ENCODE data around the gene MRC1. TPM values are rescaled to one million over a fixed set of nuclear protein-coding genes. Genes with fewer than 3 reads are reported as not detected.

The MRC1 gene
- total and polyA plus RNA-seq, 2 of the 8 experiments (the other 6 are each of a cell fraction or from before 2014, with no cell fraction given): 0.03 to 0.06 TPM

GRCh38 chr10:17787087-17787961 lies 21.8 kb upstream of the MRC1 start:
- Histone ChIP-seq H3K4me2 (ENCODE audit: insufficient read depth in 1 of 2, low read depth in 2 of 2, low read length in 2 of 2) (no peak overlapping the region), H4K8ac (ENCODE audit: extremely low read depth, insufficient read depth, low read length) (no peak overlapping the region; the same call in 1 of the 2 replicates), H4K20me1 (replicated peaks in 1 of 2; ENCODE audit: control insufficient read depth in 1 of 2, insufficient read depth in 2 of 2, low read length in 2 of 2) (no peaks in the 10 kb centered on the region), H4K91ac (replicated peaks; ENCODE audit: insufficient read length, low read length) (no peak overlapping the region), H3K23me2 (ENCODE audit: low read depth, low read length) (no peaks in the 10 kb centered on the region), H3K14ac (ENCODE audit: insufficient read length) (no peak overlapping the region), H4K5ac (ENCODE audit: insufficient read length, low read depth, low read length) (no peak overlapping the region), H2BK12ac (ENCODE audit: low read depth, low read length) (no peak overlapping the region), H2BK120ac (replicated peaks; ENCODE audit: low read depth, low read length) (no peak overlapping the region), H3K56ac (replicated peaks; ENCODE audit: insufficient read length, low read depth, low read length) (no peak overlapping the region), H2BK15ac (ENCODE audit: low read length) (no peak overlapping the region), H3K79me1 (ENCODE audit: low read depth, low read length) (no peaks in the 10 kb centered on the region), H3K18ac (ENCODE audit: extremely low read depth, low read length) (no peak overlapping the region), H3K9ac (replicated peaks in 1 of 4; ENCODE audit: extremely low read depth in 1 of 4, low read depth in 3 of 4, low read length in 3 of 4) (no peak overlapping the region), H2BK20ac (ENCODE audit: low read length) (no peak overlapping the region), H2AFZ (ENCODE audit: low read length) (no peak overlapping the region), H3K23ac (ENCODE audit: insufficient read length) (no peak overlapping the region), H3K36me3 (ENCODE audit: control insufficient read depth in 2 of 4, insufficient read depth in 4 of 4, low read length in 3 of 4) (no peaks in the 10 kb centered on the region), H3K4ac (replicated peaks; ENCODE audit: insufficient read length, low read depth, low read length) (no peak overlapping the region), H3K4me1 (replicated peaks in 1 of 4; ENCODE audit: control insufficient read depth in 3 of 4, insufficient read depth in 4 of 4, low read length in 3 of 4) (no peaks in the 10 kb centered on the region; a peak in 1 of 7 replicates), H3K4me3 (ENCODE audit: extremely low read depth in 1 of 4, insufficient read depth in 2 of 4, low read depth in 3 of 4, low read length in 4 of 4) (no peak overlapping the region), H3K27me3 (replicated peaks in 1 of 4; ENCODE audit: control insufficient read depth in 3 of 4, extremely low read depth in 1 of 4, insufficient read depth in 3 of 4, low read length in 3 of 4) (no peaks in the 10 kb centered on the region), H2AK5ac (ENCODE audit: low read depth, low read length) (no peak overlapping the region; the same call in 1 of the 2 replicates), H3K79me2 (ENCODE audit: control insufficient read depth in 1 of 2, insufficient read depth in 2 of 2, low read length in 2 of 2) (no peaks in the 10 kb centered on the region), H2BK5ac (ENCODE audit: low read depth, low read length) (no peak overlapping the region), H3K27ac (ENCODE audit: low read depth, low read length) (no peak overlapping the region), H3K9me3 (ENCODE audit: insufficient read depth in 2 of 2, low read depth in 1 of 2, low read length in 1 of 2) (no peaks in the 10 kb centered on the region)
- DNase-seq (ENCODE audit: low read depth in 1 of 2, low spot score in 2 of 2) (peak in 1 of 2 experiments; percentile 17), FAIRE-seq (peak; percentile 77)
- WGBS, 2 experiments (ENCODE audit: extremely low coverage in 1 of 2, insufficient coverage in 1 of 2, insufficient read length in 1 of 2, insufficient replicate concordance in 2 of 2, low coverage in 1 of 2, low lambda C conversion rate in 2 of 2, missing lambda C conversion rate in 1 of 2): 88% methylated on average over 13 of the region's 13 CpGs; no CpG with 5 or more reads in 1 of the 2 experiments
- POLR2A ChIA-PET (ENCODE audit: partially characterized antibody): no interaction called here
- CTCF ChIA-PET (ENCODE audit: partially characterized antibody): interaction anchor here (0.5 to 4.5 kb wide), 13 partner anchors 8 to 1858 kb away, joined by 3 to 29 read pairs (median 3); no protein-coding TSS in a partner anchor
- TF ChIP-seq CTCF (IDR thresholded peaks at IDR 0.05; ENCODE audit: control extremely low read depth in 1 of 3, insufficient read depth in 1 of 3, low read depth in 1 of 3, low read length in 3 of 3) (peak in 1 of 3 experiments; percentile 29; a peak in 1 of 4 replicates), MAX (IDR thresholded peaks at IDR 0.05) (no peak), JUN (IDR thresholded peaks at IDR 0.05; ENCODE audit: low read depth, low read length) (0 out of 2 replicates have a peak, but pooled peaks have one; percentile 43), CHD2 (IDR thresholded peaks at IDR 0.05; ENCODE audit: low read length) (no peak), RAD21 (IDR thresholded peaks at IDR 0.05 in 1 of 2, conservative IDR thresholded peaks at IDR 0.05 in 1 of 2; ENCODE audit: low read depth in 2 of 2, low read length in 2 of 2) (peak; percentile 21 to 34; a peak in 3 of 4 replicates), JUND (IDR thresholded peaks at IDR 0.05; ENCODE audit: low read length) (peak; percentile 54; the same call in 1 of the 2 replicates)
